Sigmoid colon (tissue), 4 donors: Measurements from ENCODE around the gene PTPRB.

Source experiments
- EP300 ChIP-seq, 4 donors: sonication (generic); formaldehyde crosslinking; IDR thresholded peaks; one replicate each; pipeline ENCODE4 v1.6.1; 2017; ENCODE audit warnings: antibody characterized with exemption in 4 of 4
- POLR2A ChIP-seq, 2 donors: fragments of 450-650 bp; IDR thresholded peaks; one replicate each; pipeline ENCODE4 v1.6.1; 2016; ENCODE audit warnings: antibody characterized with exemption in 2 of 2, mild to moderate bottlenecking in 2 of 2, moderate library complexity in 2 of 2
- TF ChIP-seq, protein P1 (sequence below), 4 experiments: fragments of 450-650 bp in 3 of 4; fragments of 200-600 bp in 1 of 4; IDR thresholded peaks; one replicate each; pipeline ENCODE4 v1.5.1; 2016 to 2019; ENCODE audit warnings: antibody characterized with exemption in 4 of 4, mild to moderate bottlenecking in 3 of 4, moderate library complexity in 2 of 4

DNA sequence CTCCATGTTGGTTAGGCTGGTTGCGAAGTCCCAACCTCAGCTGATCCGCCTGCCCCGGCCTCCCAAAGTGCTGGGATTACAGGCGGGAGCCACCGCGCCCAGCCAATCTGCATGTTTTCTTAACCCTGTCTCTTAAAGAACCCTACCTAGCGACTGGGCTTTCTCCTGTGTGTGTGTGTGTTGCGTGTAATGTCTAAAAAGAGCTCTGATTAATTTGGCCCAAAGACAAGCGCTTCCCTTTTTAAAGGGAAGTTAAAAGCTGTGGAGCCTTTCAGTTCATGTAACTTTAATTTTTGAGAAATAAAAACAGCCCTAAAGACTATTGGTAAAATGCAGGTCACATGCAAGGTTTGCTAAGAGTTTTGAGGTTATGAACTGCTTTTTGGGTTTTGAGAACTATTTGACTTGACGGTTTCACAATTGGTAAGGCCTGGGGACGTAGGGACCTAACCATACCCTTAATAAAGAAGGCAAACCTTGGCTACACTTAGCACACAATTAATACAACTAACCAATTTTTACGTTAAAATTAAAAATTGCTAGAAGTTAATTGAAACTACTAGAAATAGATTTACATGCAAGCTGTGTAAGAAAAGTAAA, 167.9 kb downstream of the PTPRB start:
- TF ChIP-seq, protein P1, sequence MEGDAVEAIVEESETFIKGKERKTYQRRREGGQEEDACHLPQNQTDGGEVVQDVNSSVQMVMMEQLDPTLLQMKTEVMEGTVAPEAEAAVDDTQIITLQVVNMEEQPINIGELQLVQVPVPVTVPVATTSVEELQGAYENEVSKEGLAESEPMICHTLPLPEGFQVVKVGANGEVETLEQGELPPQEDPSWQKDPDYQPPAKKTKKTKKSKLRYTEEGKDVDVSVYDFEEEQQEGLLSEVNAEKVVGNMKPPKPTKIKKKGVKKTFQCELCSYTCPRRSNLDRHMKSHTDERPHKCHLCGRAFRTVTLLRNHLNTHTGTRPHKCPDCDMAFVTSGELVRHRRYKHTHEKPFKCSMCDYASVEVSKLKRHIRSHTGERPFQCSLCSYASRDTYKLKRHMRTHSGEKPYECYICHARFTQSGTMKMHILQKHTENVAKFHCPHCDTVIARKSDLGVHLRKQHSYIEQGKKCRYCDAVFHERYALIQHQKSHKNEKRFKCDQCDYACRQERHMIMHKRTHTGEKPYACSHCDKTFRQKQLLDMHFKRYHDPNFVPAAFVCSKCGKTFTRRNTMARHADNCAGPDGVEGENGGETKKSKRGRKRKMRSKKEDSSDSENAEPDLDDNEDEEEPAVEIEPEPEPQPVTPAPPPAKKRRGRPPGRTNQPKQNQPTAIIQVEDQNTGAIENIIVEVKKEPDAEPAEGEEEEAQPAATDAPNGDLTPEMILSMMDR (IDR thresholded peaks at IDR 0.05): no peak
- TF ChIP-seq EP300 (IDR thresholded peaks at IDR 0.05) (no peak), POLR2A (IDR thresholded peaks at IDR 0.05) (no peak)
